SK-N-SH (cell line): ENCODE measurements around the gene TPPP. TPM values are rescaled to one million over a fixed set of nuclear protein-coding genes. Genes with fewer than 3 reads are reported as not detected.
A peak's percentile ranks its signal among the peaks of the same experiment; 100 is the strongest.
"Not testable (repeated sequence)": the region's sequence is repeated elsewhere in the genome, so short reads cannot be mapped to it uniquely, and the experiment has no call there.

Experiments used
- CTCF ChIA-PET: fragments of 300-600, 350-600 bp; formaldehyde crosslinking; extraction: SDS; loops from one replicate; lab custom pipeline; 2021; lab: Yijun Ruan, JAX
- POLR2A ChIA-PET: fragments of 350-600 bp; sonication (Branson Sonifier 250); formaldehyde crosslinking; extraction: SDS; loops from one replicate; lab custom pipeline; 2020; ENCODE audit warnings: antibody characterized with exemption, inconsistent platforms; lab: Yijun Ruan, JAX
- DNase-seq: peaks from one replicate; pipeline ENCODE4 v3.0.0; 2012
- H2AFZ ChIP-seq: fragments of 200-600 bp; sonication (generic); 2 replicates; pipeline ENCODE4 v1.8.1; 2016; ENCODE audit warnings: antibody characterized with exemption, mild to moderate bottlenecking, low read depth
- H3F3A ChIP-seq: fragments of 200-600 bp; sonication (generic); replicated peaks from 2 replicates; pipeline ENCODE3; 2016; ENCODE audit warnings: antibody characterized with exemption, mild to moderate bottlenecking; ENCODE audit not compliant: insufficient read depth
- H3K27ac ChIP-seq, 2 experiments: fragments of 200-500 bp in 1 of 2; fragments of 200-600 bp in 1 of 2; sonication (Bioruptor generic) in 1 of 2; sonication (generic), shearing (Covaris generic) in 1 of 2; 2 replicates each; pipeline versions ENCODE4 v1.5.1 to v1.6.1; 2014 to 2016; ENCODE audit warnings: low read depth in 2 of 2, inconsistent platforms in 1 of 2, low read length in 1 of 2, mild to moderate bottlenecking in 1 of 2, mixed read lengths in 1 of 2
- H3K27me3 ChIP-seq: fragments of 200-600 bp; sonication (generic), shearing (Covaris generic); 2 replicates; pipeline ENCODE4 v1.6.1; 2016; ENCODE audit warnings: mixed run types; ENCODE audit not compliant: insufficient read depth
- H3K36me3 ChIP-seq, 2 experiments: fragments of 200-500 bp in 1 of 2; fragments of 200-600 bp in 1 of 2; sonication (Bioruptor generic) in 1 of 2; sonication (generic) in 1 of 2; replicated peaks in 1 of 2; 2 replicates each; pipeline versions ENCODE3 to v1.5.1; 2014 to 2016; ENCODE audit warnings: low read length in 1 of 2, mild to moderate bottlenecking in 1 of 2; ENCODE audit not compliant: insufficient read depth in 2 of 2, control insufficient read depth in 1 of 2
- H3K4me1 ChIP-seq, 2 experiments: fragments of 200-500 bp in 1 of 2; fragments of 200-600 bp in 1 of 2; sonication (Bioruptor generic) in 1 of 2; sonication (generic), shearing (Covaris generic) in 1 of 2; 2 replicates each; pipeline versions ENCODE4 v1.5.1 to v1.6.1; 2014 to 2016; ENCODE audit warnings: low read depth in 1 of 2, low read length in 1 of 2, mixed run types in 1 of 2; ENCODE audit not compliant: insufficient read depth in 2 of 2, control insufficient read depth in 1 of 2
- H3K4me2 ChIP-seq: fragments of 200-600 bp; sonication (generic), shearing (Covaris generic); 2 replicates; pipeline ENCODE4 v1.6.1; 2017; ENCODE audit warnings: mixed run types
- H3K4me3 ChIP-seq, 2 experiments: fragments of 200-500 bp in 1 of 2; fragments of 200-600 bp in 1 of 2; sonication (Bioruptor generic) in 1 of 2; sonication (generic), shearing (Covaris generic) in 1 of 2; 2 replicates each; pipeline versions ENCODE4 v1.5.1 to v1.8.1; 2014 to 2016; ENCODE audit warnings: low read depth in 2 of 2, inconsistent platforms in 1 of 2, low read length in 1 of 2, mild to moderate bottlenecking in 1 of 2, mixed read lengths in 1 of 2, moderate library complexity in 1 of 2
- H3K79me2 ChIP-seq: fragments of 200-600 bp; sonication (generic); 2 replicates; pipeline ENCODE4 v1.8.1; 2017; ENCODE audit warnings: mild to moderate bottlenecking; ENCODE audit not compliant: insufficient read depth
- H3K9ac ChIP-seq: fragments of 200-600 bp; sonication (generic); 2 replicates; pipeline ENCODE4 v1.6.1; 2017; ENCODE audit warnings: mixed run types
- H3K9me2 ChIP-seq: fragments of 200-600 bp; sonication (generic); 2 replicates; pipeline ENCODE4 v1.6.1; 2017; ENCODE audit warnings: mixed run types
- H3K9me3 ChIP-seq: fragments of 200-600 bp; sonication (generic); 2 replicates; pipeline ENCODE4 v1.6.1; 2017; ENCODE audit warnings: mixed run types, mild to moderate bottlenecking, moderate library complexity
- H4K20me1 ChIP-seq: fragments of 200-600 bp; sonication (generic); 2 replicates; pipeline ENCODE4 v1.6.1; 2017; ENCODE audit warnings: mild to moderate bottlenecking, mixed run types; ENCODE audit not compliant: insufficient read depth
- WGBS: methylation state at CpG from one replicate; pipeline ENCODE4 v1.1.6; 2017; ENCODE audit warnings: low lambda C conversion rate; 5-methylcytosine and 5-hydroxymethylcytosine counted together
- polyA plus RNA-seq, 3 experiments: library from polyadenylated mRNA; depleted of rRNA; stranded (reverse); fragments of >200 nt; gene quantifications; 2 replicates each; pipeline ENCODE4 v1.2.3, GENCODE V29; 2012

The TPPP gene
- 0.05 and 0.10 TPM in 2 replicates for polyA plus RNA-seq (2012; rRNA removed)
- polyA plus RNA-seq (2012; cell fraction: cytosol; rRNA removed) = 0.04 and 0.05 TPM in 2 replicates
- polyA plus RNA-seq (2012; cell fraction: nucleus; rRNA removed) = 0.11 and 0.33 TPM in 2 replicates

GRCh38 chr5:693271-694041 is at the start of gene TPPP:
Gene TPPP (minus strand): TSS chr5:693352. CDS start chr5:678060, 15,292 bp downstream.
- DNase-seq = peak; percentile 98
- CTCF ChIA-PET, H3K36me3 ChIP-seq, H3K27me3 ChIP-seq, H3K9me2 ChIP-seq, H3F3A ChIP-seq, H3K27ac ChIP-seq, H3K9me3 ChIP-seq, H3K4me1 ChIP-seq, H2AFZ ChIP-seq, H4K20me1 ChIP-seq, H3K79me2 ChIP-seq, H3K9ac ChIP-seq, POLR2A ChIA-PET: not testable (repeated sequence)
- 0% methylated on average over 3 of the region's 109 CpGs for WGBS
- Histone ChIP-seq H3K4me2 (peak within 1 kb of the TSS; percentile 37; the same call in 1 of the 2 replicates), H3K4me3 (peak within 1 kb of the TSS in 1 of 2 experiments; percentile 44; a peak in 2 of 4 replicates)

GRCh38 chr5:742276-742675 is 49.1 kb upstream of the TPPP start:
- H3K9ac ChIP-seq, H3K9me3 ChIP-seq, H3K36me3 ChIP-seq, H3K4me3 ChIP-seq, H3K4me1 ChIP-seq, POLR2A ChIA-PET, H3K79me2 ChIP-seq, H3K9me2 ChIP-seq, H3K27me3 ChIP-seq, DNase-seq, H4K20me1 ChIP-seq, H3F3A ChIP-seq, H3K4me2 ChIP-seq, H2AFZ ChIP-seq, H3K27ac ChIP-seq, CTCF ChIA-PET: not testable (repeated sequence)
- WGBS = 62% methylated on average over 6 of the region's 6 CpGs

- DNase-seq, H2AFZ ChIP-seq, H3K4me3 ChIP-seq, H3K4me2 ChIP-seq, H3F3A ChIP-seq, H3K4me1 ChIP-seq, H3K79me2 ChIP-seq, H3K9me2 ChIP-seq, POLR2A ChIA-PET, CTCF ChIA-PET, H3K9ac ChIP-seq, H3K27me3 ChIP-seq, H3K27ac ChIP-seq, H4K20me1 ChIP-seq, H3K36me3 ChIP-seq, H3K9me3 ChIP-seq: not testable (repeated sequence)
- WGBS = no CpG with 5 or more reads among the region's 1 CpG
Observed at GRCh38 chr5:734145-734544, 41.0 kb upstream of the TPPP start.

GRCh38 chr5:732754-733454 is 39.8 kb upstream of the TPPP start:
- H3K9me3 ChIP-seq, DNase-seq, H3K9ac ChIP-seq, H3F3A ChIP-seq, H3K27ac ChIP-seq, POLR2A ChIA-PET, H3K4me1 ChIP-seq, H4K20me1 ChIP-seq, H3K4me2 ChIP-seq, H3K9me2 ChIP-seq, H2AFZ ChIP-seq, CTCF ChIA-PET, H3K27me3 ChIP-seq, H3K36me3 ChIP-seq, H3K79me2 ChIP-seq, H3K4me3 ChIP-seq: not testable (repeated sequence)
- WGBS = 61% methylated on average over 10 of the region's 10 CpGs

- H3K9me3 ChIP-seq, H3K9me2 ChIP-seq, H3K4me3 ChIP-seq, H2AFZ ChIP-seq, H3K27ac ChIP-seq, H3K36me3 ChIP-seq, H4K20me1 ChIP-seq, H3K4me2 ChIP-seq, H3F3A ChIP-seq, H3K4me1 ChIP-seq, H3K27me3 ChIP-seq, H3K79me2 ChIP-seq, CTCF ChIA-PET, H3K9ac ChIP-seq, POLR2A ChIA-PET, DNase-seq: not testable (repeated sequence)
- WGBS = 39% methylated on average over 4 of the region's 7 CpGs
Observed at GRCh38 chr5:729225-729624, 36.1 kb upstream of the TPPP start.

GRCh38 chr5:727087-727486 is 33.9 kb upstream of the TPPP start:
- WGBS = 55% methylated on average over 6 of the region's 9 CpGs
- H3K79me2 ChIP-seq, H3K4me3 ChIP-seq, H3K4me2 ChIP-seq, H3K9me2 ChIP-seq, H3K9me3 ChIP-seq, H3K36me3 ChIP-seq, H3K27ac ChIP-seq, H3K4me1 ChIP-seq, H3F3A ChIP-seq, POLR2A ChIA-PET, H2AFZ ChIP-seq, DNase-seq, H3K27me3 ChIP-seq, H3K9ac ChIP-seq, CTCF ChIA-PET, H4K20me1 ChIP-seq: not testable (repeated sequence)
